Left renal cortex interstitium (tissue), 4 donors: Measurements from ENCODE around the gene CPSF7. TPM values are rescaled to one million over a fixed set of nuclear protein-coding genes. Genes with fewer than 3 reads are reported as not detected.
"Not testable (repeated sequence)": the region's sequence is repeated elsewhere in the genome, so short reads cannot be mapped to it uniquely, and the experiment has no call there.

Experiments used
- DNase-seq, 4 donors: peaks; one replicate each; pipeline ENCODE4 v3.0.0-alpha.2; 2013; ENCODE audit warnings: low read depth in 4 of 4, low spot score in 2 of 4, missing footprints in 1 of 4
- polyA plus RNA-seq, 4 donors: library from polyadenylated mRNA; unstranded; fragments of 120-200 nt; gene quantifications; one replicate each; pipeline ENCODE4 v1.2.1, GENCODE V29; 2013; ENCODE audit not compliant: insufficient read length in 4 of 4

The CPSF7 gene
- polyA plus RNA-seq, 4 donors = 82.4 to 135 (median 111) TPM

DNA sequence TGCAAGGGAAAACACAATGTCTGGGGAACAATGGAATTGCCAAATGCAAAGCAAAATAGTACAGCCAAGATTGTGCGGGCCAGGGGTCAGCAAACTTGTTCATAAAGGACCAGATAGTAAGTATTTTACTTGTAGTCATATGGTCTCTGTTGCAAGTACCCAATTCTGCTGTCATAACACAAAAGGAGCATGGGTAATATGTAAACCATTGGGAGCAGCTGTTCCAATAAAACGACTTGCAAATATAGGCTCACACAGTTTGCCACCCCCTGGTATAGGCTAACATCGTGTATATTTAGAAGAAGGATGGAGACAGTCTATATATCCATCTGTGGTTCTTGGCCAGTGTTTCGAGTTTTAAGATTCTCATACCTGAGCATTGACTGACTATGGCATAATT, 15.7 kb upstream of the CPSF7 start:
- DNase-seq = no peak

GRCh38 chr11:61442616-61443015, 12.8 kb upstream of the CPSF7 start:
- no peak for DNase-seq

DNA sequence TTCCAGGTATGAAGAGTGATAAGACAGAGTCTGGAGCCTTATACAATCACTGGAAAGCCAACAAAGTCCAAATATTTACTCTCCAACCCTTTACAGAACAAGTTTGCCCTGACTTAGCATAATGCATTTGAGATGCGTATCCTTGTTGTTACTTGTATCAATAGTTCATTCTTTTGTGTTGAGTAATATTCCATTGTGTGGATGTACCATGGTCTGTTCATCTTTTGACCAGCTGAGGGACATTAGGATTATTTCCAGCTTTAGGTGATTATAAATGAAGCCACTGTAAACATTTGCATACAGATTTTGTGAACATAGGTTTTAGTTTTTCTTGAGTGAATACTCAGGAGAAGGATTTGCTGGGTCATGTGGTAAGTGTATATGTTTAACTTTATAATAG, 9.8 kb upstream of the CPSF7 start:
- DNase-seq = no peak

- DNase-seq = no peak
These were observed 7.7 kb upstream of the CPSF7 start for GRCh38 chr11:61437496-61437895.

DNA sequence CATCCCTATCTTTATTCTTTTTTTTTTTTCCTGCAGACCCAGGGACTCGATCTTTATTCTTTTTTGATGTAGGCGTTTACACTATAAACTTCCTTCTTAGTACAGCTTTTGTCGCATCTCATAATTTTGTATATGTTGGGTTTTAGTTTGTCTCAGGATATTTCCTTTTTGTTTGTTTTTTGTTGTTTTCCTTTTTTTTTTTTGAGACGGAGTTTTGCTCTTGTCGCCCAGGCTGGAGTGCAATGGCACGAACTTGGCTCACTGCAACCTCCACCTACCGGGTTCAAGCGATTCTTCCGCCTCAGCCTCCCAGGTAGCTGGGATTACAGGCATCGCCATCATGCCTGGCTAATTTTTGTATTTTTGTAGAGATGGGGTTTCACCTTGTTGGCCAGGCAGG, 1.1 kb upstream of the CPSF7 start:
- not testable (repeated sequence) for DNase-seq

- DNase-seq = peak in 3 of 4 donors; percentile 27 to 55 (median 37)
These were observed 457 bp downstream of the CPSF7 start for GRCh38 chr11:61429346-61429690.

DNA sequence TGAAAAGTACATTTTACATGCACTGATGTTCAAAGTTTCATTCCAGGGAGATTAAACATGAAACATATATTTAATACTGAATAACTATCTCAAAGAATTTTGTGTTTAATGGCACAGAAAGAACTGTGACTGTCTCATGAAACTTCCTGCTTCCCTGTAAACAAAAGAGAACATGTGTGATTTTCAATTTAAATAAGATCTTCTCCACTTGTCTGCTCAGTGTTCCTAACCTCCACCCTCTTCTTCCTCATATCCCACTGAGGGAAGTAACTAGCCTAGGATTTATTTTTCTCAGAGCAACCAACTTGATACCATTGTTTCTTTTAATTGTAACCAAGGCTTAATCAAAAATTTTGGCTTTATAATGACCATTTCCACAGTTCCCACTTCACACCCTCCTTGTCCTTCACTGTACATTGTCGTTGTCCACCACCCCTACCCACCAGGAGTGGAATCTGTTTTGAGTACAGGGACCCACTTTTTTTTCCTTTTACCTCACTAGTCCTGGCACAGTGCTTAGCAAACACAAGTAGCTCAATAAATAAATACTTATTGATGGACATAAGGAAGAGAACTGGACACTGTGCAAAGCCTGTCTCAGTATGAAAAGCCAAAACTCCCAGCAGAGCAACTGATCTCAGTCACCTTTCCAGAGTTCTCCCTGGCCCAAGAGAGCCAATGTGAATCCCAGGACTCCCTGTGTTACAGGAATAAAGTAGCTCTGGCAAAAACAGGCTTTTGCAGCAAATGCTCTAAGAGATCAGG, 4.2 kb downstream of the CPSF7 start:
- DNase-seq = no peak

- DNase-seq = no peak
These were observed 7.5 kb downstream of the CPSF7 start for GRCh38 chr11:61422226-61422625.

DNA sequence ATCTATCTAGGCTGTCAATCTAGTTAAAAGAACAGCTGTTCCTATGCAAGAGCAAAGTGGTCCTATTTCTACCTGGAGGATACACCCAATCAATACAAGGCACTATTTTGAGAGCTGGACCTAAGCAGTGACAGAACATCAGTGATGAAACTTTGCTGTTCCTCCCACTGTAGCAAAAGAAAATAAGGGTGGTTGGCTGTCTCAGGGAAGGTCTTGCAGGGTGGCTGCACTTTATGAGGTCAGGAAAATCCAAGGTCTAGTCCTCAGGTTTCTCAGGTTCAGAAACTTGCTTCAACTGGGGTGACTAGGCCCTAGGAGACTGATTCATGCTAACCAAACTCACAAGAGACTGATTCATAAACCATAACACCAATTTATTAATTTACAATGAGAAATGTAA, 11.6 kb downstream of the CPSF7 start:
- DNase-seq = no peak

DNA sequence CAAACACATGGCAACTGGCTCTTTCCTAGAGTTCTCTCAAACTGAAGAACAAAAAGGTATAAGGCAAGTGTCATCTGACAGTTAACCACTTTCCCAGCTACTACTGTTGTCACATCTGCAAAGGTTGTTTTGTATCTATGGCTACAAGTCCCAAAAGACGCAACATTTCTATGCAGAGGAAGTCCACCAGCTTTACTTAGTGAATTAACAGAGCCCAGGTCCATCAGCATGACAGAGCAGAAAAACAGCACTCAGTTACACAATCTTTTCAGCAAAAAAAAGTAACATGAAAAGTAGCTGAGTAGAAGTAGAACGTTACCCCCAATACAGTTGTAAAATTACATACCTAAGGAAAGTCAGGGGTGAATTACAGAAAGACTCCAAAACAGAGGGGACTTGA, 12.1 kb downstream of the CPSF7 start:
- DNase-seq = no peak

- no peak for DNase-seq
These were observed 12.8 kb downstream of the CPSF7 start for GRCh38 chr11:61416941-61417340.

GRCh38 chr11:61415381-61415780, 14.4 kb downstream of the CPSF7 start:
- no peak for DNase-seq

- DNase-seq = no peak
These were observed 15.2 kb downstream of the CPSF7 start for GRCh38 chr11:61414547-61414946.

- no peak for DNase-seq
These were observed 16.3 kb downstream of the CPSF7 start for GRCh38 chr11:61413496-61413895.

DNA sequence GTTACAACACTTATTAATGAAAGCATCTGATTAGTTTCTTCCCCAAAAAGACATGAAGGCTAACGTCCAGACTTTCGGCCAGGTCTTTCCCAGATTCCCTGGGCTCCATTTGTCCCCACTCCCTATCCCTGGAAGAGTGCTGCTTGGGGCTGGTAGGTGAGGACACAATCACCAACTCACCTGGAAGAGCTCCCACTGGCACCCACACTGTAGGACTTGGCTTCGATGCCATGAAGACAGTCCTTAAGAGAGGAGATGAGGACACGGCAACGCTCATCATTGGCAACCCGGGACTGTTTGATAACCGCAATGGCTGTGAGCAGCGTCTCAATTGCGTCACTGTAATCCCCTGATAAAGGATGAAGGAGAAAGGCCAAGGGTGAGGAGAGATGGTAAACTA, 18.2 kb downstream of the CPSF7 start:
- no peak for DNase-seq

- no peak for DNase-seq
These were observed 22.6 kb downstream of the CPSF7 start for GRCh38 chr11:61406991-61407728.

- DNase-seq = no peak
These were observed 23.7 kb downstream of the CPSF7 start for GRCh38 chr11:61406067-61406466.

GRCh38 chr11:61404641-61405040, 25.1 kb downstream of the CPSF7 start:
- no peak for DNase-seq

DNA sequence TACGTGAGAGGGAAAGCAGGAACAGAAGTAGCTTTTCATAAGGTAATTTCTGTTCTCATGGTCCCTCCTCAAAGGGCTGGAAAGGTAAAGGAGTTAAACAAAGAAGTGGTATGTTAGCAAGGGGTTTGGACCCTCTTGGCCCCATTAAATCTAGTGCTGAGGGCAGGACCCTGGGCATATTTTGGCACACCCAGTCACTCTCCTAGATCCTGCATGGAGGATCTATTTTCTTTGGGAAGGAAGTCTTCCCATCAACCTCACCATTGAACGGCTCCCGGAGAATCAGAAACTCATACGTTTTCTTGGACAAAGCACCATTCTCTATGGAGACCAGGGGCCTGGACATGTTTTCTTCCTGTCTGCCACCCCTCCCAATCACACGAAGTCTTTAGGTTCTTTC, 25.7 kb downstream of the CPSF7 start:
- no peak for DNase-seq

DNA sequence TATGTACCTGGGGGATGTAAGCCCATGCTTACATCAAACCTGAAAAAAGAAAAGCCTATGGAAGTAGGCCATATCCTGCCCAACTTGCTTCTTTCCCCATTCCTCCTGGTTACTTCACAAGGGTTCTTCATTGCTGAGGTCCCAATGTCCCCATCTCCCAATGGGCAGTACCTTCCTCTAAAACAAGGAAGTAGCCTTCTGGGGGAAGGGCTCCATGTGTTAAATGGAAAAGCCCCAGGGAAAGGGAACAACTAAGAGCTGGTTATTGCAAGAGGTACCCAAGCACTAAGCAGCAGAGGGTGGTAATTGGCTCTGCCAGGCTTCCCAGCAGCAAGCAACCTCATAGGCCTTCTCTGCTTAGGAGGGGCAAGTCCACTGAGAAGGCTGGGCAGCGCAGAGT, 26.1 kb downstream of the CPSF7 start:
- DNase-seq = no peak

DNA sequence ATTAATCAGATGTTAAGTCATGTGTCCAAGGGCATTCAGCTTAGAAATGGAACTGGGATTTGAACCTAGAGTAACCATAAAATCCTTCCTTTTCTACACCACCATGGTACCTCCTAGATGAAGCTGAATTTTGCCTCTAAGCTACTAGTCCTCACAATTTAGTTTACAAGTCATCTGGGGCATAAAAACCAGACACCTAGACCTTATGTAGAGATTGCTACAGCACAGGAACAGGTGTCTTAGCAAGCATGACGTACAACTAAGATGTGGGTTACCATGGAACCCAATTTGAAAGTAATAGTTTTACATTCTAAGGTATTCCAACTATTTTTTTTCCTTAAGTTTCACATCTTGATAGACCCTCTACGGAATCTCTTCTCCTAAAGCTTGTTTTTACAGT, 28.2 kb downstream of the CPSF7 start:
- no peak for DNase-seq

- no peak for DNase-seq
These were observed 28.6 kb downstream of the CPSF7 start for GRCh38 chr11:61401173-61401572.
